Activated gamma-delta T cell (primary cell): ENCODE results near the gene PEX5L.
"Not testable (repeated sequence)": the region's sequence is repeated elsewhere in the genome, so short reads cannot be mapped to it uniquely, and the experiment has no call there.

Experiments used
- DNase-seq: peaks from one replicate; lab custom pipeline; 2025; lab: John Stamatoyannopoulos, UW

Gene PEX5L

GRCh38 chr3:179833294-179833693, 203.4 kb downstream of the PEX5L start:
- no peak for DNase-seq

DNA sequence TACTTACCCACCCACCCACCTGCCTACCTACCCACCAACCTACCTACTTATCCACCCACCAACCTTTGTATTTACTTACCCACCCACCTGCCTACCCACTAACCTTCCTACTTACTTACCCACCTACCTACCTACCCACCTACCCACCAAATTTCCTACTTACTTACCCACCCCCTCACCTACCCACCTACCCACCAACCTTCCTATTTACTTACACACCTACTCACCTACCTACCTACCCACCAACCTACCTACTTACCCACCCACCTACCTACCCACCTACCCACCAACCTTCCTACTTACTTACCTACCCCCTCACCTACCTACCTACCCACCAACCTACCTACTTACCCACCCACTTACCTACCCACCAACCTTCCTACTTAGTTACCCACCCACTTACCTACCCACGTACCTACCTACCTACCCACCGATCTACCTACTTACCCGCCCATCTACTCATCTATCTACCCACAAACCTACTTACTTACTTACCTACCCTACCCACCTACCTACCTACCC, 204.3 kb downstream of the PEX5L start:
- no peak for DNase-seq

DNA sequence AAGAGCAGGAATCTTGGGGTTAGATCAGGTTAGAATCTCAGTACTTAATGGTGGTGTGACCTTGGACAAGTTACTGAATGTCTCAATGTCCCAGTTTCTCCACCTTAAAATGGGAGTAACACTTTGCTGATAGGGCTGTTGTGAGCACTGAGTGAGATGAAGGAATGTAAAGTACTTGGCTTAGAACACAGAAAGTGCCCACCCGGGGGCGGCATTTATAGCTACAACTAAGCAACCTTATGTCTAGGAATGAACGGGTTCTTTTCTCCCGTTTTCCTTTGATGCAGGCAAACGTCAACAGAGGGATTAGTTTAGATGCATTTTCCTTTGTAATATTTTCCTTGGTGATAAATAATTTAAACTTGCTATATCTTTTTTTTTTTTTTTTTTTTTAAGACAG, 207.3 kb downstream of the PEX5L start:
- DNase-seq: no peak

- no peak for DNase-seq
These were observed 208.0 kb downstream of the PEX5L start for GRCh38 chr3:179828738-179829137.

DNA sequence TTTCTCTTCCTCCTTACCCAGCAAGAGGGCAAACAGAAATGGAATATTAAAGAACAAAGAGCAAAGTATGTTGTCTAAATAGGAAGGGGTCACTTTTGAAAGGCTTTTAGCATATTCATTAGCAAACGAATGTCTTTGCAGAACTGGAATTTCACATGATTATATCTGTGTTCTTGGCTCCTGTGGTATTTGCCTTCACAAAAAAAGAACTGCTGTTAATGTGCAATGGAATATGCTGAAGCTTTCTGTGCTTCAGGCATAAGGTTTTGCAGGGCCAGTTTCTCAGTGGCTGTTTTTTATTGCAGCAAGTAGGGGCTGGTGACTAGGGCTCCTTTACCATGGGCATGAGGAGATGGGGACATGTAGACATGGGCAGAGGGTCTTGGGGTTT, 210.5 kb downstream of the PEX5L start:
- DNase-seq: no peak

- no peak for DNase-seq
These were observed 211.1 kb downstream of the PEX5L start for GRCh38 chr3:179825527-179826246.

DNA sequence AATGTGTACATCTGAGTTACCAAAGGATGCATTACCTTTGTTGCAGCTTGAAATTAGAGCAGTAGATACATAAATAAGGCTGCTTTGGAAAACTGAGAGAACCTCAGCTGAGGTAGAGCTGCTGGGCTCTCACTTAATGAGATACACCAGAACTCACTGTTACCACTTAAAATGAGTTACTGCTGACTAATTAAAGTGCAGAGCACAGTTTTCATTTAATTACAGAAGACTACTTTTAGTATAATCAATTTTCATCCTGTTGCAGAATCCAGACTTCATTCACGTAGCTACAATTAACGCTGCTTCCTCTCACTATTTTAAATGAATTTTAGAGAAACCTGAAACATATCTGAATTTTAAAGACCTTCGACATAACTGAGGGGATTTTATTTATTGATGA, 214.4 kb downstream of the PEX5L start:
- no peak for DNase-seq

DNA sequence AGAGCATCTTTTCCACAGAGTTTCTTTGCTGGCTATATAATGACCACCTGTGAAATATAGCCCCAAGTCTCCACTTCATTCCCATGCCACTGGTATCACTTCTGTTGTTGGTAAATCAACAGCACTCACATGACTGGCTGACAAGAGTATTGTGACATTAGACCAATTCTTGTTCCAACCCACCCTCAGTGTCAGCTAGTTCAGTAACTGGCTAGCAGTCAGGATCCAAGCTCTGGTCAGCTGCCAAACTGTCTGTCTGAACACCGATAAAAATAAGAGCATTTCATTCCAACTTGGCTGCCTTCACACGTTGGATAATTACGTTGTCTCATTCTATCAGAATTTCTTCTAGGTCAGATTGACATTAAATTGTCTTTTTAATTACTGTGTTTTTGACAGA, 217.4 kb downstream of the PEX5L start:
- no peak for DNase-seq

- no peak for DNase-seq
These were observed 224.7 kb downstream of the PEX5L start for GRCh38 chr3:179812096-179812382.

DNA sequence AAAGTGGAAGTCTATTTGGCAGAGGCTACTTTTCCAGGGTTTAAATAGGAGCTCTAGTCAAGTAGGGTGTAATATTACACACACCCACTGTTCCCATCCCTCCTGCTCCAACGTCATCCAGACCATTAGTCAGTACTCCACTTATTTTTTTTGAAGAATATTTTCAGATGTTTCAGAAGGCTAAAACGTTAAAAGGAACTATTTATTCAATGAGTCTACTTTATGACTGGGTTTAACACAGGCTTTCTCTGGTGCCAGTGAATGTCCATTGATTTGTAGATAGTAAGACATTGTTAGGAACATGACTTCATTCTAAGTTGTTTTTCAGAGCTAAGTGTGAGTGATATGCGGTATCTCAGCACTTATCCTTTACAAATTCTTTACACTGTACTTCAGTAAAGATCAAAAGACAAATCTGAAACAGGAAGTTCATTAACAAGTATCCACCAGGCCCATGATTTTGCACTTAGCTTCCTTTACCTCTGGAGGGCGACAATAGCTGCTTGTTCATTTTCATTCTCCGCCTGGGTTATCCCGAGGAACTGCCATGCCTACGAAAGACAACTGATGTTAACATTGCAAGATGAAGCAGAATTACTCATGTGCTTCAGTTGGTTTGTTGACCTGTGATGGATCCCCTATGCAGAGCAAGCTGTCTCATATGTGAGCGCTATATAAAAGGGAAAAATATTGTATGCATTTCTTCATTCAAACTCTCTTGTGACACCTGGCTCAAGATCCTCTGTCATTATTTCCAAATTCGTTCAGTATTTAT, 225.2 kb downstream of the PEX5L start:
- no peak for DNase-seq

DNA sequence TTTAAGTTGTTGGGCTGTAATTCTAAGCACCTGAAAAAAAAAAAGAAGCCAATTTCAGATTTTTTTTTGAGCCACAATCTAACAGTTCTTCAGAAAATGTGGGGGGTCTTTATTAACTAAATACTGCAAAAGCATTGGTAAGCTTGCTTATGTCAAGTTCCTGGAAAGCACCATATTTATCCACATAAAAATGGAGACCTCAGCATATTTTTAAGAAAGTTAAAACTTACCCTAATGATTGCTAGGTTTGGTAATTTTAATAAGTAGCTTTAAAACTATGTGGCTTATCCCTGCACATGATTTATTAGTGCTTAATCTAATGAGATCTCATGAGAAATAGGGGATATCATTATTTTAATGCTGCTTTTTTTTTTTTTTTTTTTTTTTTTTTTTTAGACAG, 227.1 kb downstream of the PEX5L start:
- no peak for DNase-seq

- no peak for DNase-seq
These were observed 229.1 kb downstream of the PEX5L start for GRCh38 chr3:179807588-179807987.

DNA sequence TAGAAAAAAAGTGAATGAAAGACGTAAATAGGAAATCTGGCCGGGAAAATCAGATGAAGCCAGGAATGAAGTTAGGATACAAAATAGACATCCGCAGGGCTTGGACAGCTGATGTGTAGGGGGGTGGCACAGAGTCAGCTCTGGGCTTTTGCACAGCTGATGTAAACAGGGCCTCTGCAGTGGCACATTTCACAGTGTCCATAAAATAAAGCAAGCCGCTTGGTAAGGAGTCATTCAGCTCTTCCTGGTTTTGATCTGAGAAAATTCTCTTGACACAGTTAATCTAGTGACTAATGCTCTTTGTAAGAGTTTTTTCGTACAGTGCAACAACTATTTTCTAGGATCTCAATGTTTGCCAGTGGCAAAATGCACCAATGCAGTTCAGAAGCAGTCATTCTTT, 230.6 kb downstream of the PEX5L start:
- no peak for DNase-seq

DNA sequence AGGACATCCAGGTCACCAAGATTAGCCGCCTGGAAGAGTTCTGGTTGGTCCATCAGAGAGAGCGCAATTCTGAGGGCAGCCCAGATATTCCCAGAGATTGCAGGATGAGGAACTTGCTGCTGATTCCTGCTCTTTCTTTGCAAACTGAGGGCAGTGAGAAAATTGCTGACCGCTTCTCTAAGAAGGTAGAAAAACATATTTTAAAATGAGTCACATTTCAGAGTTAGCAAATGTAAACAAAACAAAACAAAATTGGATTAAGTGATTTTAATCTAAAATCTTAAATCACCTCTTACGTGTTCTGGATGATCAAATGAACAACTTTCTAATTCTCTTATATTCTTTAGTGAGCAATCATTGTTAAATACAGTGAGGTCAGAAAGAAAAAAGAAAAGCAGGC, 234.9 kb downstream of the PEX5L start:
- no peak for DNase-seq

DNA sequence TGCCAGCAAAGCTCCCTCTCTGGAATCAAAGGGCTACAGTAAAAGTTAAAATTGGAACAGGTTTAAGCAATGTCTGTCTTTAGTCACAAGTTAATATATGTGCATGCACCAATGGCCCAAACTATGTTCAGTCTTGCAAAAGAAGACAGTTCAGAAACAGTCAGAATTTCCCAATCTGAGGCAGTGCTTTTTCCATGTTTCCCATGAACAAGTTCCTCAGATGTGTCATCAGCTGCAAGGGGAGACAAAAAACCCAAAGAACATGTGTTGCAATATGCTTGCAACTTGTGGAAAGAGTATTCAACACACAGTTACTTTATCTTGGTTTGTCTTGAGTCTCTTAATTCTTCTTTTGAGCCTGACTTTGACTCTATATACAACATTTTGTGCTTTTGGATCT, 235.5 kb downstream of the PEX5L start:
- DNase-seq: no peak

DNA sequence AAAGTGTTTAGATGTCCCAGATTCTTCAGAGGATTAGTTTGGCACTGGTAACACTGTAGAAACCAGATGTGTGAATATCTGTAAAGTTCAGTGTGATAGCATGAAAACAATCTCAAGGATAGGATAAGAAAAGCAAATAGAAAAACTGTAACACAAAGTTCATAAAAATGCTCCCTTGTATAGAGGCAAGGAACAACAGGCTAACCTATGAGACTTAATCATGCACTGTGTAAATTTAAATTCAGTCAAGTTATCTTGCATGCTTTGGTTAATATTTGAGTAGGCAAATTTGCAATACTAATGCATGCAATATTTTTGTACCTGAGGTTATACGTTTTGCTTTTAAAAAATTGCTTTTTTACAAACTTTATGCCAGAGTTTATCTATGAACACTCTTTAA, 239.5 kb downstream of the PEX5L start:
- no peak for DNase-seq

GRCh38 chr3:179796421-179796820, 240.3 kb downstream of the PEX5L start:
- no peak for DNase-seq

DNA sequence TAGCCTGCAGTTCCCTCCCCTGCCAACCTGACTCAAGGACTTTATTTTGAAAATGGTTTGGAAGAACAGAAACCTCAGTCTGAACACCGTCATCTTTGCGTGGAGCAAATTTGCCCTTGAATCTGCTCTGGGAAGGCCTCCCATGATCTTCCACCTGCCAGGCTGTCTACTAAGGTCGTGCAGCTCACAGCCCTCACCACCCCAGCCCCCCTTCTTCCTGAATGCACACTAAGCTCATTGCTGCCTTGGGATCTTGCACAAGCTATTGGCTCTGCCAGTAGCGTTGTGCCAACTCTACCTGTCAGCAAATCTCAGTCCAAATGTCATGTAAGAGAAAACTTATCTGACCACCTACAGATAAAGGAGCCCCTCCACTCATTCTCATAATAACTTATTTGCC, 242.4 kb downstream of the PEX5L start:
- DNase-seq: no peak

- DNase-seq: no peak
These were observed 244.9 kb downstream of the PEX5L start for GRCh38 chr3:179791793-179792192.

DNA sequence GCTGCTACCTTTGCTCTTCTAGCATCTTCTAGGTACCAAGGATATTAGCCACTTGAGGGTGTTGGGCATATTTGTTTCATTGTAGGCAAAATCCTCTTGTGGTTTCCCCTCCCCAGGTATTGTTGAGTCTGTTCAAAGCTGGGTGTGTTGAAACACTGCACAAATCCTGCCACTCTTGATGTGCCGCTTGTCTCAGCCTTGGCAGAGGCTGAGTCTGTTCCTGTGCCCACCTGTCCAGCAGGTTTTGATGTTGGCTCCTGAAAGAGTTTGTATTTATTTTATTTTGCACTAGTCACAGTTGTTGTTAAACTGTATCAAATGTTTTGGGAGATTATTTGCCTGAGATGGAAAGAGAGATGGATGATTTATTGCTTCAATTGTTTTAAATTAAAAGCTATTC, 247.7 kb downstream of the PEX5L start:
- DNase-seq: no peak

DNA sequence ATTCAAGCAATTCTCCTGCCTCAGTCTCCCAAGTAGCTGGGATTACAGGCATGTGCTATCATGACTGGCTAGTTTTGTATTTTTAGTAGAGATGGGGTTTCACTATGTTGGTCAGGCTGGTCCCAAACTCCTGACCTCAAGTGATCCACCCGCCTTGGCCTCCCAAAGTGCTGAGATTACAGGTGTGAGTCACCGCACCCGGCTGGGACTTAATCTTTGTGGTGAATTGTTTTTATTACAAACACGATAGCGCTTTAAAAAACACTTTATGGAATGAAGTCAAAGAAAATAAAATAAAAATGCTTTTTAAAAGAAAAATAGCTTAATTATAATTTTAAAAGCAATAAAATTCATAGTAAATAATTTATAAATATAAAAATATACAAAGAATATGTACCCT, 253.9 kb downstream of the PEX5L start:
- not testable (repeated sequence) for DNase-seq

DNA sequence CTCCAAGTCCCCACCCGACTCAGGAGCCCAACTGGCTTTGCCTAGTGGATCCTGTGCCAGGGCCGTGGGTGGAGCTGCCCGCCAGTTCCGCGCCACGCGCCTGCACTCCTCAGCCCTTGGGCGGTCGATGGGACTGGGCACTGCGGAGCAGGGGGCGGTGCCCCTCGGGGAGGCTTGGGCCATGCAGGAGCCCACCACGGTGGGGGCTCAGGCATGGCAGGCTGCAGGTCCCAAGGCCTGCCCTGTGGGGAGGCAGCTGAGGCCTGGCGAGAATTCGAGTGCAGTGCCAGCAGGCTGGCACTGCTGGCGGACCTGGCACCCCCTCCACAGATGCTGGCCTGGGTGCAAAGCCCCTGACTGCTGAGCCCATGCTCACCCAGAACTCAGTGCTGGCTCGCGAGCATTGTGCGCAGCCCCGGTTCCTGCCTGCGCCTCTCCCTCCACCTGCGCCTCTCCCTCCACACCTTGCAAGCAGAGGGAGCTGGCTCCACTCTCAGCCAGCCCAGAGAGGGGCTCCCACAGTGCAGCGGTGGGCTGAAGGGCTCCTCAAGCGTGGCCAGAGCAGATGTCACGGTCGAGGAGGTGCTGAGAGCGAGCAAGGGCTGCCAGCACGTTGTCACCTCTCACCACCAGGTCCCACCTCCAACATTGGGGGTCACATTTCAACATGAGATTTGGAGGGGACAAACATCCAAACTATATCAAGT, 261.2 kb downstream of the PEX5L start:
- no peak for DNase-seq

DNA sequence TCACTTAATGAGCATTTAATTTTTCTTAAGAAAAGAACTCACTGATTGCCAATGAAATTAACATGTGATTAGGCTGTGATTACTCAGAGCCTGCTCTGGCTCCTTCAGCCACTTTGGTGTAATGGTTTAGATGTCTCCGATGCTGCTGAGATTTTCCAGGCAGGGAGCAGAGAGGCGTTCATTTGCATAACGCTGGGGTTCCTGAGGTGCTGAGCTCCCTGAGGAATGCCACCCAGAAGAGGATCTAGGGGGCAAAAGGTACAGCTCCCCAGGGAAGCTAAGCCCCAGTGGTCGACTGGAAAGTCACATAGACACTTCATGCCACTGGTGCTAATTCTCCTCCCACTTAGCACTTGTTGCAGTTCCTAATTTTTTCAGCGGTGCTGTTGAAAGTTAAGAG, 264.4 kb downstream of the PEX5L start:
- DNase-seq: no peak
